GM19468 (cell line): ENCODE results near the gene CHST8.
"Not testable (repeated sequence)": the region's sequence is repeated elsewhere in the genome, so short reads cannot be mapped to it uniquely, and the experiment has no call there.

Experiments used
- ATAC-seq: cut with Tn5 transposase; IDR thresholded peaks from one replicate; pipeline ENCODE4 v1.9.1; 2021; ENCODE audit warnings: mild to moderate bottlenecking, moderate library complexity, moderate number of reproducible peaks; ENCODE audit not compliant: unreplicated experiment; ENCODE audit errors: extremely low read depth

Gene CHST8

GRCh38 chr19:33621811-33622504 lies at the start of gene CHST8:
TSS of gene CHST8 (plus strand) at chr19:33621953. CDS start at chr19:33689262, 67,309 bp downstream.
- no peak for ATAC-seq

GRCh38 chr19:33572929-33573328 lies 48.8 kb upstream of the CHST8 start:
- no peak for ATAC-seq

- no peak for ATAC-seq
Measured at GRCh38 chr19:33574824-33575223, 46.9 kb upstream of the CHST8 start.

GRCh38 chr19:33578697-33579096 lies 43.1 kb upstream of the CHST8 start:
- ATAC-seq = no peak

DNA sequence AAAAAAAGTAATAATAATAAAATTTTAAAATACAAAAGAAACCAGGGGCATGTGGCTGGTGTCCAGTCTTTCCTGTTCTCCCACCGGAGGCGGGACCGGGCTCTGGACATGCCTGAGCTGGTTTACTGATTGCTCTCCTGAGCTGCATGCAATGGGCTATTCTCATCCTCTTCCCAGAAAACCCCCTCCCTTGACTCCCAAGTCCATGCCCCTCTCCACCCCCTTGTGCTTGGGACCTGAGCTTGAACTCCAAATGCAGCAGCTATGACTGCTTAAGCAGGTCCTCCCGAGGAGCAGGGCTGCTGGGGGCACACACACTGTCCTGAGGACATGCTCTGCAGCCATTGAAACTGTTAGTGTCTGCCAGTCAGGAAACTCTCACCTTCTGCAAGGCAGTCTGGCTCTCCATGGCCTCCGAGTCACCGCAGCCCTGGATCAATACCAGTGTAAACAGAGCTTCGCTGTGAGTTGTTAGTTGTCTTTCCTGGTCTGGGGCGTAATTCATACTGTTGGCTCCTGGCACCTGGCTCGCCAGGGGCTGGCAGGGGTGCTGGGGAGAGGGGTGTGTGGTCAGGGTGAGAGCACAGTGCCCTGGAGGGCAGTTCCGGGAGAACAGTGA lies 41.6 kb upstream of the CHST8 start:
- no peak for ATAC-seq

GRCh38 chr19:33580645-33581037 lies 41.1 kb upstream of the CHST8 start:
- no peak for ATAC-seq

- ATAC-seq = no peak
Measured at GRCh38 chr19:33582914-33583313, 38.8 kb upstream of the CHST8 start.

DNA sequence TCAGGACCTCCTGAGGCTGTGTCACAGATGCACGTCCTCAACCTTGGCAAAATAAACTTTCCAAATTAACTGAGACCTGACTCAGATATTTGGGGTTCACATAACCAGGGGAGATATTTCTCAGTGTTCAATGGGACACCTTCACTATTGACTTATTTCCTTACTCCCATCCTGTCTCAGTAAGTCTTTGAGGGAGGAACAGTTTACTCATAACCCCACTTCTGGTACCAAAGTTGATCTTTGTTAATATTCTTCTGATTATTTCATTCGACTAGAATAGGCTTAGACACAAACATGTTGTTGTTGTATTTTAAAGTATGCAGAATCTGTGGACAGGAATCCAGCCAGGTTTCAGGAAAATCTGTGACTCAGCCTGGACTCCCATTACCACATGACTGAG lies 34.6 kb upstream of the CHST8 start:
- no peak for ATAC-seq

GRCh38 chr19:33590224-33590623 lies 31.5 kb upstream of the CHST8 start:
- no peak for ATAC-seq

DNA sequence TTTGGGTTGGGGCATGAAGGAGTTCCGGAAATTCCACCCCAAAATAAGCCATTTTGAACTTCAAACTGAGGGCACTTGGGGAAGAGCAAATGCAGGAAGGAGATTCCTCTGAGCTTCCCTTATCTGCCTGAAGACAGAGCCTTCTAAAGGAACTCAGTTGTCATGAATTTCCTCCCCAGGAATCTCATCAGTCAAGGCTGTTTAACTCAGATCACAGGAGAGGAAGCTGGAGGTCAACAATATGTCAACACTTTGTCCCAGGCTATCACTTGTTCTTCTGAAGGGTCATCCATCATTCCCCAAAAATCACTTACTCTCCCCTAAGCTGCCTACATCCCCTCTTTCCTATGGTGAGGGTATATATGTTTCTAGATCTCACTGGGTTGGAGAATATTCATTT lies 26.0 kb upstream of the CHST8 start:
- no peak for ATAC-seq

GRCh38 chr19:33601583-33601982 lies 20.2 kb upstream of the CHST8 start:
- no peak for ATAC-seq

DNA sequence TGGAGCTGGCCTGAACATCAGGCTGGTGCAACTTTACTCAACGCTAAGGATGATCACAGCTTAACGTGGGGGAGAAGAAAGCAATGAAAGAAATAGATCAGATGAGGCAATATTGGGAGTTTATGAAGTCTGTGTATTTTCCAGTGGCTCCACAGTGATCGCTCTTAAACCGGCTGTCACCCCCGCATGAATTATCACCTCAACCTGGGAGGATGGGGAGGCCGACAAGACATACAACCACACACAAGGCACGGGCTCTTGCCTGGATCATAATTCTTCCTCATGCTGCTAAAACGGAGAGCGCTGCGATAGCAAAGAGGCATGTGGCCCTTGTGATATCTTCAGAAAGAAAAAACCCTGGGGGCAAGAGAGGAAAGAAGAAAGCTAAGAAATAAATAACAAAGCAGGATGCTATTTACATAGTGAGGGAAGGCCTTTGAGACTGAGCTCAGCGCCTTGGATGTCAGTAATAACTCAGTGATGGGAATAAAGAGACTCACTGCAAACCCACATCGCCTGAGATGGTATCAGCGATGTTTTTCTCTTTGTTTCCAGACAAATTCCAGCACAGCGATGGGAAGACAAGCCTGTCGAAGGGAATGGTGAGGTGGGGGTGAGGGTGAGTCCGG lies 19.1 kb upstream of the CHST8 start:
- ATAC-seq = no peak

GRCh38 chr19:33603377-33603776 lies 18.4 kb upstream of the CHST8 start:
- ATAC-seq = no peak

DNA sequence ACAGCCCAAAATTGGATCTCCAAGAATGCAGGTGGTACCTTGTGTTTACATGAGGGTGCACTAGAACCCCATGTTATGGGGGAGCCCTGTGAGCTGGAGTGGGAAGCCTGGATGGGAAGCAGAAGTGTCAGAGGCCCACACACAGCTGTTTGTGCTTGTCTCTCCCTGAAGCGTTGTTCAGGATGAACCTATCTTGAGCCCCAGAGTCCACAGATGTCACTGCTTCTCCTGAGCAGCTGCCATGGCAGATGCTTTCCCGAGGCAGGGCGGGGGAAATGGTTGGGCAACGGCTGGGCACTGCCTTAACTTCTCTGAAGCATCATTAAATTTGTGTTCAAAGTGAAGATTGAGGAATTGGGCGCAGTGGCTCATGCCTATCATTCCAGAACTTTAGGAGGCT lies 17.1 kb upstream of the CHST8 start:
- ATAC-seq = no peak

DNA sequence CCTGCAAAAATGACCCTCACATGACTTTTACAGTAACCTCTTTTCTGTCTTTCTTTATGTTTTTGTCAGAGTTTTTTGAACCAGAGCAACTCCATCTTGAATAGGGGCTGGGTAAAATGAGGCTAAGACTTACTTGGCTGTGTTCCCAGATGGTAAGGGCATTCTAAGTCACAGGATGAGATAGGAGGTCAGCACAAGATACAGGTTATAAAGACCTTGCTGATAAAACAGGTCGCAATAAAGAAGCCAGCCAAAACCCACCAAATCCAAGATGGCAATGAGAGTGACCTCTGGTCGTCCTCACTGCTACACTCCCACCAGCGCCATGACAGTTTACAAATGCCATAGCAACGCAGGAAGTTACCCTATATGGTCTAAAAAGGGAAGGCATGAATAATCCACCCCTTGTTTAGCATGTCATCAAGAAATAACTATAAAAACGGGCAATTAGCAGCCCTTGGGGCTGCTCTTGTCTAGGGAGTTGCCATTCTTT lies 15.9 kb upstream of the CHST8 start:
- not testable (repeated sequence) for ATAC-seq

- ATAC-seq = no peak
Measured at GRCh38 chr19:33606556-33606955, 15.2 kb upstream of the CHST8 start.

GRCh38 chr19:33609353-33609752 lies 12.4 kb upstream of the CHST8 start:
- ATAC-seq = no peak

- no peak for ATAC-seq
Measured at GRCh38 chr19:33610588-33610987, 11.2 kb upstream of the CHST8 start.

GRCh38 chr19:33612928-33613619 lies 8.7 kb upstream of the CHST8 start:
- ATAC-seq = no peak

- ATAC-seq = no peak
Measured at GRCh38 chr19:33613620-33614000, 8.1 kb upstream of the CHST8 start.

DNA sequence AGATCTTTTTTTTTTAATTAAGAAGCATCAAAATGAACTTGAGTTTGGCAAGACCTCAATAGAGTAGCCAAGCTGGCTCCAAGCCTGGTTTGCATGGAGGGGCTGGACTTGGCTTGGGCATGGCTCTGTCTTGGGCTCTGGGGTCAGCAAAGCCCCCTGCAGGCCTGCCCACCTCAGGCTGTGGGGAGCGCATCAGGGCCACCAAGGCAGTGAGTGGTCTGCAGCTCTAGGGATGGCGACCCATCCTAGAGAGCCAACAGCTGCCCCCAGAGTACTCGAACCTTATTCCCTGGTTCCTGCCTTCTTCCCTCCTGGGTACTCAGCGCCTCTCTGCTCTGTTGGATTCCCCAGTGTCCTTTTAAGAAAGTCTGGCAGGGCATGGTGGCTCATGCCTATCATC lies 5.4 kb upstream of the CHST8 start:
- ATAC-seq = no peak
